Tibial nerve (tissue), 4 donors: ENCODE data around the gene NACC1. TPM values are rescaled to one million over a fixed set of nuclear protein-coding genes. Genes with fewer than 3 reads are reported as not detected.
"Not testable (repeated sequence)": the region's sequence is repeated elsewhere in the genome, so short reads cannot be mapped to it uniquely, and the experiment has no call there.

ENCODE experiments used
- DNase-seq, 2 donors: peaks; one replicate each; pipeline ENCODE4 v3.0.0-alpha.2; 2019; ENCODE audit warnings: low spot score in 2 of 2
- H3K27ac ChIP-seq, 4 donors: fragments of 200-600 bp; sonication (generic) in 3 of 4; one replicate each; pipeline ENCODE4 v1.5.1; 2017 to 2019; ENCODE audit warnings: mild to moderate bottlenecking in 1 of 4
- H3K27me3 ChIP-seq, 2 donors: fragments of 200-600 bp; sonication (generic) in 1 of 2; one replicate each; pipeline versions ENCODE4 v1.5.1 to v1.6.0; 2017 to 2019
- H3K36me3 ChIP-seq, 3 donors: fragments of 200-600 bp; sonication (generic); one replicate each; pipeline ENCODE4 v1.5.1; 2018 to 2019
- H3K4me1 ChIP-seq, 4 donors: fragments of 200-600 bp; sonication (generic) in 3 of 4; one replicate each; pipeline ENCODE4 v1.5.1; 2017 to 2019
- H3K4me3 ChIP-seq, 4 donors: fragments of 200-600 bp; sonication (generic) in 3 of 4; one replicate each; pipeline ENCODE4 v1.5.1; 2017 to 2019; ENCODE audit warnings: mild to moderate bottlenecking in 1 of 4, moderate library complexity in 1 of 4
- H3K9me3 ChIP-seq, 4 donors: fragments of 200-600 bp; sonication (generic) in 3 of 4; one replicate each; pipeline ENCODE4 v1.5.1; 2017 to 2019
- EP300 ChIP-seq, 2 donors: sonication (generic); formaldehyde crosslinking; IDR thresholded peaks; one replicate each; pipeline ENCODE4 v1.6.1; 2017; ENCODE audit warnings: antibody characterized with exemption in 2 of 2, mild to moderate bottlenecking in 1 of 2
- POLR2A ChIP-seq, 2 donors: fragments of 450-650 bp; IDR thresholded peaks; one replicate each; pipeline ENCODE4 v1.6.1; 2017; ENCODE audit warnings: antibody characterized with exemption in 2 of 2, mild to moderate bottlenecking in 2 of 2, moderate library complexity in 2 of 2
- WGBS, 2 donors: methylation state at CpG; one replicate each; pipeline ENCODE4 v1.1.5; 2018; 5-methylcytosine and 5-hydroxymethylcytosine counted together
- total RNA-seq, 4 donors: library from RNA; depleted of rRNA; stranded (reverse); fragments of >200 nt; gene quantifications; one replicate each; pipeline ENCODE4 v1.1.0, GENCODE V29; 2016
- TF ChIP-seq, protein P1 (sequence below), 5 experiments: fragments of 200-600 bp in 3 of 5; fragments of 450-650 bp in 2 of 5; sonication (generic) in 3 of 5; IDR thresholded peaks; one replicate each; pipeline ENCODE4 v1.5.1; 2016 to 2019; ENCODE audit warnings: antibody characterized with exemption in 5 of 5, mild to moderate bottlenecking in 3 of 5, moderate library complexity in 2 of 5

The NACC1 gene
- total RNA-seq, 4 donors from 2014 or later = 15.3 to 37.1 (median 25.8) TPM

DNA sequence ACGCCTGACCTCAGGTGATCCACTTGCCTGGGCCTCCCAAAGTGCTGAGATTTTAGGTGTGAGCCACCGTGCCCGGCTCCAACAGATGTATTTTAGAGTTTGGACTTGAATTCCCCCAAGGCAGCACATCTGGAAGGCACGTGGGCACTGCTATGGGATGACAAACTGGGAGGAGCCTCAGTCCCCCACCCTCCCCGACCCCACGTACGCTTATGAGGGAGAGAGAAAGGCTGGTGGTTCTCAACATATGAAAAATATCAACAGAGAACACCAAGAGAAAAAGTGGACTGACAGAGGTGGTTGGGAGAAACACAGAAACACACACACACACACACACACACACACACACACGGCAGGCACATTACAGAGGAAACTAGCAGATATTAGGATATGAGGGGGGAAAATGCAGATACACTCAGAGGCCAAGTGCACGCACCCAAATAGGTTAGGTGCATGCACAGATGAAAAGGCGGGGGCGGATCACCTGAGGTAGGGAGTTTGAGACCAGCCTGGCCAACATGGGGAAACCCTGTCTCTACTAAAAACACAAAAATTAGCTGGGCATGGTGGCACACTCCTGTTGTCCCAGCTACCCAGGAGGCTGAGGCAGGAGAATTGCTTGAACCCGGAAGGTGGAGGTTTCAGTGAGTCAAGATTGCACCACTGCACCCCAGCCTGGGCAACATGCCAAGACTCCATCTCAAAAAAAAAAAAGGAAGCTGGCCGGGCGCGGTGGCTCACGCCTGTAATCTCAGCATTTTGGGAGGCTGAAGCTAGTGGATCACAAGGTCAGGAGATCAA lies 28.9 kb downstream of the NACC1 start:
- Histone ChIP-seq H3K4me3 (no peak overlapping the region), H3K36me3 (peaks cover 0 to 46% (median 0%) of the 10 kb centered on the region in 3 donors), H3K27ac (no peak overlapping the region), H3K9me3 (no peaks in the 10 kb centered on the region), H3K27me3 (no peaks in the 10 kb centered on the region), H3K4me1 (peaks cover 0 to 36% (median 8%) of the 10 kb centered on the region in 4 donors)
- TF ChIP-seq, protein P1, sequence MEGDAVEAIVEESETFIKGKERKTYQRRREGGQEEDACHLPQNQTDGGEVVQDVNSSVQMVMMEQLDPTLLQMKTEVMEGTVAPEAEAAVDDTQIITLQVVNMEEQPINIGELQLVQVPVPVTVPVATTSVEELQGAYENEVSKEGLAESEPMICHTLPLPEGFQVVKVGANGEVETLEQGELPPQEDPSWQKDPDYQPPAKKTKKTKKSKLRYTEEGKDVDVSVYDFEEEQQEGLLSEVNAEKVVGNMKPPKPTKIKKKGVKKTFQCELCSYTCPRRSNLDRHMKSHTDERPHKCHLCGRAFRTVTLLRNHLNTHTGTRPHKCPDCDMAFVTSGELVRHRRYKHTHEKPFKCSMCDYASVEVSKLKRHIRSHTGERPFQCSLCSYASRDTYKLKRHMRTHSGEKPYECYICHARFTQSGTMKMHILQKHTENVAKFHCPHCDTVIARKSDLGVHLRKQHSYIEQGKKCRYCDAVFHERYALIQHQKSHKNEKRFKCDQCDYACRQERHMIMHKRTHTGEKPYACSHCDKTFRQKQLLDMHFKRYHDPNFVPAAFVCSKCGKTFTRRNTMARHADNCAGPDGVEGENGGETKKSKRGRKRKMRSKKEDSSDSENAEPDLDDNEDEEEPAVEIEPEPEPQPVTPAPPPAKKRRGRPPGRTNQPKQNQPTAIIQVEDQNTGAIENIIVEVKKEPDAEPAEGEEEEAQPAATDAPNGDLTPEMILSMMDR (IDR thresholded peaks at IDR 0.05) = no peak
- TF ChIP-seq POLR2A (IDR thresholded peaks at IDR 0.05) = no peak
- TF ChIP-seq EP300 (IDR thresholded peaks at IDR 0.05) = no peak
- peak in 1 of 2 donors; percentile 35 for DNase-seq
- 60 to 70% methylated on average over 16 of the region's 16 CpGs for WGBS, 2 donors

DNA sequence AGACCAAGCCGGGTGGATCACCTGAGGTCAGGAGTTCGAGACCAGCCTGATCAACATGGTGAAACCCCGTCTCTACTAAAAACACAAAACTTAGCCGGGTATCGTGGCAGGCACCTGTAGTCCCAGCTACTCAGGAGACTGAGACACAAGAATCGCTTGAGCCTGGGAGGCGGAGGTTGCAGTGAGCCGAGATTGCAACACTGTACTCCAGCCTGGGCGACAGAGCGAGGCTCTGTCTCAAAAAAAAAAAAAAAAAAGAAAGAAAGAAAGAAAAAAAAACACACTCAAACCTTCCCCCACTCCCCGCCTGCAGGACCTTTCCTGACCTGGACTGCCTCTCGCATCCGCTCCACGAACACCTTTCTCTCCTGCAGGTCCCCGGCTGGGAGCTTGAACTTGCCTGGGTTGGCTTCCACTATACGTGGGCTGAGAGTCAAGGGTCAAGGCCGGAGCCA lies 31.1 kb downstream of the NACC1 start:
- not testable (repeated sequence) for DNase-seq
- WGBS, 2 donors = 31 to 38% methylated on average over 16 to 17 of the region's 17 CpGs

DNA sequence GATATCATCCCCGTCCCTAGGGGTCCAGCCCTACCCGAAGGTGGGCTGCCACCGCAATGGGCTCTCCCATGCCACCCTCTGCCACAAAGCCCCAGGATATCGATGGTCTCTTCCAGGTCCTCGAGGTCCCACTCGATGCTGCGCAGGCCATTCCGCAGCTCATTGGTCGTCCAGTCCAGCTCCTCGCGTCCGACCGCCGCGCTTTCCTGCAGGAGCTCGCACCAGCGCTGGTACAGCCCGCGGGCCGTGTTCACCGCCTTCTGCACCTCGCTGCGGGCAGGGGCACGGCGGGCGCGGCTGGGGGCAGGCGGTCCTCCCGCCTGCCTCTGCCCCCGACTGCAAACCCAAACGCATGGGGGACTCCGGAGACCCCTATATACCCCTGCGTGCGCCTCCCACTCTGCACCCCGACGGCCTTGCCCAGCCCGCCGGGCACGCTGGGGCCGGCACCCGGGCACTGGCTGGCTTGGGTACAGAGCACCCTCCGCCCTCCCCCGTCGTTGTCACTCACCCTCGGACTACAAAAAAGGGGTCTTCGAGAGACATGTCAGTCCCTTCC lies 31.6 kb downstream of the NACC1 start:
- 1 to 2% methylated on average over 19 to 24 of the region's 46 CpGs for WGBS, 2 donors
- Histone ChIP-seq H3K9me3 (no peaks in the 10 kb centered on the region), H3K27ac (peak overlapping the region; percentile 98 to 100 (median 98)), H3K4me3 (peak overlapping the region; percentile 66 to 87 (median 84)), H3K36me3 (peaks cover 0 to 22% (median 0%) of the 10 kb centered on the region in 3 donors), H3K4me1 (peaks cover 0 to 54% (median 8%) of the 10 kb centered on the region in 4 donors), H3K27me3 (no peaks in the 10 kb centered on the region)
- TF ChIP-seq EP300 (IDR thresholded peaks at IDR 0.05) (no peak), POLR2A (IDR thresholded peaks at IDR 0.05) (no peak)
- TF ChIP-seq, protein P1 (IDR thresholded peaks at IDR 0.05) = no peak
- DNase-seq = no peak

More for the DNA sequence above, 31.1 kb downstream of the NACC1 start:
- not testable (repeated sequence) for H3K9me3 ChIP-seq, H3K27me3 ChIP-seq
- Histone ChIP-seq H3K27ac (peak overlapping the region in 3 of 4 donors; percentile 98 to 100 (median 99)), H3K36me3 (peaks cover 0 to 28% (median 0%) of the 10 kb centered on the region in 3 donors), H3K4me3 (peak overlapping the region; percentile 66 to 87 (median 84)), H3K4me1 (peaks cover 0 to 51% (median 8%) of the 10 kb centered on the region in 4 donors)

DNA sequence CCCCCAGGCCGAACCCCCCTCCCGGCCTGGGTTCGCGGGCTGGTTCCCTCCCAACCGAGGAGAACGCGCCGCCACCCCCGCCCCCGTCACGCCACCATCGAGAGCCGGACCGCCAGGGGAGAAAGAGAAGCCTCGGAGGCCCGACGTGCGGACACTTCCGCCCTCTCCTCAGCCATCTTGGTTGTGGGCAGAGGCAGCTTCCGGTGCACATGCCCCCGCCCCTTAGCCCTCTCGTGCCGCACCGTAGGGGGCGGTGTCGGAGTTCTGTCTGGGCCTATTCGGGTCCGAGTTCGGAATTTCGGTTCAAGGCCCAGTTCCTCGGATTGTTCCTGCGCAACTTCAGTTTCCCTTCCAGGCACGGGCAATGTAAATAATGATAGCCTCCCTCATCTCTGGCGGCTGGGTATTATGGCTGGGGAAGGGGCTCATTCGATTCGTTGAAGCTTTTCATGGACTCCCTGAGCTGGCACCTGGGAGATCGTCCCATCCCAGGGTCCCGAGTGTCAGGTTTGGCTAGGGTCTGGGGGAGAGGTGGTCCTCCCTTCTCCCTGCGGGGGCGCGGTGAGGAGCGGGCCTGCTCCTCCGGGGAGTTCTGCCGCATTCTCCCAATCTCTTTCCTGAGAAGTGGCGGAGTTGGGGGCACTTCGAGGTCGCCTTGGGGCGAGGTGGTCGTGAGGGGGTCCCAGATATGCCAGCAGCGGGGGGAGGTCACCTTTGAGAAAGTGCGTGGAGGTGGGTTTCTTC lies 32.3 kb downstream of the NACC1 start, which contains the start of the genes IER2 and STX10:
Gene IER2 (plus strand): TSS at position 225 of the 744 bp plus-strand sequence. CDS start 2,776 bp downstream, outside the sequence.
Gene STX10 (minus strand): TSS at position 189 of the 744 bp plus-strand sequence. CDS start 202 bp downstream, outside the sequence.
- WGBS, 2 donors = 1 to 3% methylated on average over 28 to 36 of the region's 51 CpGs
- Histone ChIP-seq H3K27me3 (no peaks in the 10 kb centered on the region), H3K36me3 (peaks cover 0 to 16% (median 0%) of the 10 kb centered on the region in 3 donors), H3K9me3 (no peaks in the 10 kb centered on the region), H3K4me1 (peaks cover 3 to 60% (median 13%) of the 10 kb centered on the region in 4 donors), H3K4me3 (peak within 1 kb of the TSS; percentile 66 to 87 (median 84)), H3K27ac (peak within 1 kb of the TSS; percentile 98 to 100 (median 98))
- TF ChIP-seq, protein P1 (IDR thresholded peaks at IDR 0.05) = peak; percentile 54 to 86 (median 76)
- TF ChIP-seq POLR2A (IDR thresholded peaks at IDR 0.05) = peak; percentile 55 to 84
- TF ChIP-seq EP300 (IDR thresholded peaks at IDR 0.05) = peak; percentile 81 to 98
- DNase-seq = peak; percentile 92
